ENCODE results near the gene ATXN1. TPM values are rescaled to one million over a fixed set of nuclear protein-coding genes. Genes with fewer than 3 reads are reported as not detected.
A peak's percentile ranks its signal among the peaks of the same experiment; 100 is the strongest.

Gene ATXN1
- total RNA-seq, 2 experiments from 2014 or later = 27.8 to 32.8 TPM

GRCh38 chr6:16488813-16489212 lies 272.4 kb downstream of the ATXN1 start:
- Mint-ChIP-seq H3K27ac (peak overlapping the region; percentile 85), H3K27me3 (no peaks in the 10 kb centered on the region), H3K4me3 (no peak overlapping the region), H3K36me3 (peaks cover 32% of the 10 kb centered on the region), H3K9me3 (no peaks in the 10 kb centered on the region), H3K4me1 (peaks cover 77% of the 10 kb centered on the region)
- DNase-seq = no peak

GRCh38 chr6:16487996-16488674 lies 273.1 kb downstream of the ATXN1 start:
- H3K4me3 Mint-ChIP-seq = no peak overlapping the region
- DNase-seq = no peak
- H3K27me3 Mint-ChIP-seq = no peaks in the 10 kb centered on the region
- no peaks in the 10 kb centered on the region for H3K9me3 Mint-ChIP-seq
- H3K36me3 Mint-ChIP-seq = peaks cover 39% of the 10 kb centered on the region
- H3K27ac Mint-ChIP-seq = peak overlapping the region; percentile 85
- peaks cover 80% of the 10 kb centered on the region for H3K4me1 Mint-ChIP-seq

DNA sequence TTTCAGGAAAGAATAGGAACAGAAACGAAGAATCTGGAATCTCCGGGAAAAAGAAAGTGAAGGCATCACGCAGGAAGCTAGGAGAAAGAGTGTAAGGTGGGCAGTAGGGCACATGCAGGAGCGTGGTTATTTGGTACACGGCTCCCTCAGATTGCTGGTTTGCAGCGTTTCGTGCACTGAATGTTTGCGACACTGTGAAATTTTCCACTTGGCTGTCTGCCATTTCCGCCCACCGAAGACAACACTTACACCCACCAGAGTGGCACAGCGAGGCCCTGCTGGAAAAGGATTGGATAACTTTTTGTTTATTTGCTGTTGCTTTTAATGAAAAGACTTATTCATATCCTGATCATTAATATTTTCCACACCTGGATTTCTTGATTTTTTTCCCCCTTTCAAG lies 274.6 kb downstream of the ATXN1 start:
- H3K9me3 Mint-ChIP-seq = no peaks in the 10 kb centered on the region
- H3K27ac Mint-ChIP-seq = peak overlapping the region; percentile 85
- H3K27me3 Mint-ChIP-seq = no peaks in the 10 kb centered on the region
- peak overlapping the region; percentile 54 for H3K4me3 Mint-ChIP-seq
- H3K4me1 Mint-ChIP-seq = peaks cover 87% of the 10 kb centered on the region
- H3K36me3 Mint-ChIP-seq = peaks cover 42% of the 10 kb centered on the region
- DNase-seq = peak; percentile 55

DNA sequence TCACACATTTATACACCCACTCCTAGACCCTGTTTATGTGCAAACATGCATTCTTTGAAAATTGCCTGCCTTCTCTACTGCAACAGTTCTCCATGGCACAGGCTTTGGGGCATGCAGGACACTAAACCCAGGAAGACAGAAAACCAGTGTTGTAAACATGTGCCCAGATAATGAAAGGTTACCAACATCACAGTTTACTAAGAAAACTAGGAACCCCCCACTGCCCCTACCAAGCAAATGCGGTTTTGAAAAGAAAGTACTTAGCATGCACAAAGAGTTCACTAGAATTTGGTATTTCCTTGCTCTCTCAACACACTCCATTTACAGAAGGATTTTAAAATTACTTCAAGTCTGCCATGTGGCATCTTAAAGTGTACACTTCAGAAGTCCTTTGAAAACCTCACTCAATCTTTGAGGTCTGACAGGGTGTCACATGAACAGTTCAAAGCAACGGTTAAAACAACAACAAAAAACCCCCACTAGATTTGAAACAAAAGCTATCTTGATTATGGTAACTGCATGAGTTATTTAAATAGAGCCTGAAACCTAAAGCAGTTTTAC lies 277.9 kb downstream of the ATXN1 start:
- H3K4me1 Mint-ChIP-seq = peaks cover 80% of the 10 kb centered on the region
- H3K4me3 Mint-ChIP-seq = peak overlapping the region; percentile 57
- DNase-seq = no peak
- peak overlapping the region; percentile 93 for H3K27ac Mint-ChIP-seq
- no peaks in the 10 kb centered on the region for H3K9me3 Mint-ChIP-seq
- no peaks in the 10 kb centered on the region for H3K27me3 Mint-ChIP-seq
- H3K36me3 Mint-ChIP-seq = peaks cover 58% of the 10 kb centered on the region

DNA sequence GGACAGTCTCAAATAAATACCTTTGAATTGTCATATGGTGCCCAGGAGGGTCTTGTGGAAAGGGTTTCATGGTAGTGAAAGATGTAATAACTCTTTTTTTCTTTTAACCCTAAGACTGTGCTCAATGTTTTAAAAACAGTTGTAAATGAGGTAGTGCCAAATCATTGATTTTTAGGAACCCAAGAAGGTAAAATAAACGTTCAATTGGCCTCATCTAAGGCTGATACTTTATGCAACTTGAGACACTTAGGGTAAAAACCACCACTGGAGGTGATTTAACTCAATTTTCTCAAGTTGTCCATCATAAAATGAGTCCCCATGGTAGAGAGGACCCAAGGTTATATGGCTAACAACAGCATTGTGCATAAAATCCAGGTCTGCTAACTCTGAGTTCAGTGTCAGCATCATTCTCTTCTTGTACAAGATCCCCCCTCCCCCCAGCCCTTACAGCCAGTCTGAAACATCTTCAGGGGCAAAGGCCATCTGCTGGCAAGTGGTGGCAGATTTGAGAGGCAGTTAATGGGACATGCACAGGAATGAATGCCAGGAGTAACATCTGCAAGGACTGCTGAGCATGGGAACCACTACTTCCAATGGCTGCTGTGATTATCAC lies 278.5 kb downstream of the ATXN1 start:
- Mint-ChIP-seq H3K9me3 (no peaks in the 10 kb centered on the region), H3K27ac (peak overlapping the region; percentile 93), H3K4me3 (no peak overlapping the region), H3K4me1 (peaks cover 77% of the 10 kb centered on the region), H3K27me3 (no peaks in the 10 kb centered on the region), H3K36me3 (peaks cover 61% of the 10 kb centered on the region)
- DNase-seq = no peak

DNA sequence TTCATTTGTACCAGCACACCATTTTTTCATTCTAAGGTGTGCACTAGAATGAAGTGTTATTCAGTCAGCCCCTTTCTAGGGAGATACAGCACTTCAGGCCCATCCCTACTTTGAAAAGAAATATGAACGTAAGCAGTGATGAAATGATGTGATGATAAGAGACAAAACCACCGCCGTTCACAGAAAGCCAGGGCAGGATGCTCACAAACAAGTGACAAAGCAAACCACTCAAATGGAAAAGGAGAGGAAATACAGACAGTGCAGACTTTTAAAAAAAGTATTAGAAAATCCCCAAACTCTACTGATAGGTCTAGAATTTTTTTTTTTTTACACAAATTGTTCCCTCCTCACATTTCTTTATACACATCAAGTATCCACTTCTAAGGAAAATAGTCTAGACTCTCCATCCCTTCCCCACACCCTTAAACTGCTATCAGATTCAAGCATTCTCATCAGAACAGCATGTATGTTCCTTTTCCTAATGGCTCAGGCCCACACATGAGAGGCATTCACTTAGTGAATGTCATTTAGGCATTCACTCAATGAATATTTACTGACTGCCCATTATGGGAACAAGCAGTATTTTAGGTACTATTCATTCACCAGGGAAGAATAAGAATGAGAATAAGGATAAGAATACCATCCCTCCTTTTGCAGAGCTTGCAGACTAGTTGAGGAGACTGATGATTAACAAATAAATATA lies 279.4 kb downstream of the ATXN1 start:
- Mint-ChIP-seq H3K9me3 (no peaks in the 10 kb centered on the region), H3K4me1 (peaks cover 76% of the 10 kb centered on the region), H3K36me3 (peaks cover 69% of the 10 kb centered on the region), H3K27me3 (no peaks in the 10 kb centered on the region), H3K27ac (peak overlapping the region; percentile 93), H3K4me3 (peak overlapping the region; percentile 43)
- DNase-seq = peak; percentile 48

GRCh38 chr6:16480763-16481560 lies 280.3 kb downstream of the ATXN1 start:
- Mint-ChIP-seq H3K27me3 (no peaks in the 10 kb centered on the region), H3K9me3 (no peaks in the 10 kb centered on the region), H3K4me1 (peaks cover 74% of the 10 kb centered on the region), H3K4me3 (peak overlapping the region; percentile 43), H3K36me3 (peaks cover 67% of the 10 kb centered on the region), H3K27ac (peak overlapping the region; percentile 93)
- DNase-seq = no peak

- H3K36me3 Mint-ChIP-seq = peaks cover 56% of the 10 kb centered on the region
- H3K4me1 Mint-ChIP-seq = peaks cover 72% of the 10 kb centered on the region
- H3K4me3 Mint-ChIP-seq = no peak overlapping the region
- H3K27me3 Mint-ChIP-seq = no peaks in the 10 kb centered on the region
- DNase-seq = no peak
- peak overlapping the region; percentile 52 for H3K27ac Mint-ChIP-seq
- peaks cover 5% of the 10 kb centered on the region for H3K9me3 Mint-ChIP-seq
Observed at GRCh38 chr6:16477367-16478149, 283.7 kb downstream of the ATXN1 start.

DNA sequence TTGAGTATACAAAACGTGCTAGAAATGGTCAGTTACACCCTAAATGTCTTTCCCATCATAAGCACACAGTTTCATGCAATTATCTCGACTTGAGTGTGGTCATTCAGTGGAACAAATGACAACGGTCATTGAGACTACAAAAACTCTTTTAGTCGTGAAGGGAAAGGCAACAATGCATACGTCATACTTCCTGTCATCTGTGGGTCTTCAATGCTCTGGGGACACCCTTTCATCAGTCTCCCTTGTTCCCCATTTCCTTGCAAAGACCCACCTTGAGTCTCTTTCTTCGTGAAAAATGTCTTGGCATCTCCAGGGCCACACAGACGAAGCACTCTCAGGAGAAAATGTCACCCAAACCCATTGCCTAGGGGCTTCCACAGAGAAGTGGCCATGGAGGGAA lies 284.4 kb downstream of the ATXN1 start:
- no peaks in the 10 kb centered on the region for H3K27me3 Mint-ChIP-seq
- DNase-seq = no peak
- peaks cover 71% of the 10 kb centered on the region for H3K4me1 Mint-ChIP-seq
- peaks cover 5% of the 10 kb centered on the region for H3K9me3 Mint-ChIP-seq
- peaks cover 56% of the 10 kb centered on the region for H3K36me3 Mint-ChIP-seq
- H3K4me3 Mint-ChIP-seq = no peak overlapping the region
- H3K27ac Mint-ChIP-seq = peak overlapping the region; percentile 52

GRCh38 chr6:16475494-16475781 lies 285.8 kb downstream of the ATXN1 start:
- H3K27ac Mint-ChIP-seq = peak overlapping the region; percentile 76
- H3K36me3 Mint-ChIP-seq = peaks cover 49% of the 10 kb centered on the region
- no peak overlapping the region for H3K4me3 Mint-ChIP-seq
- H3K27me3 Mint-ChIP-seq = no peaks in the 10 kb centered on the region
- peaks cover 5% of the 10 kb centered on the region for H3K9me3 Mint-ChIP-seq
- H3K4me1 Mint-ChIP-seq = peaks cover 68% of the 10 kb centered on the region
- DNase-seq = no peak

DNA sequence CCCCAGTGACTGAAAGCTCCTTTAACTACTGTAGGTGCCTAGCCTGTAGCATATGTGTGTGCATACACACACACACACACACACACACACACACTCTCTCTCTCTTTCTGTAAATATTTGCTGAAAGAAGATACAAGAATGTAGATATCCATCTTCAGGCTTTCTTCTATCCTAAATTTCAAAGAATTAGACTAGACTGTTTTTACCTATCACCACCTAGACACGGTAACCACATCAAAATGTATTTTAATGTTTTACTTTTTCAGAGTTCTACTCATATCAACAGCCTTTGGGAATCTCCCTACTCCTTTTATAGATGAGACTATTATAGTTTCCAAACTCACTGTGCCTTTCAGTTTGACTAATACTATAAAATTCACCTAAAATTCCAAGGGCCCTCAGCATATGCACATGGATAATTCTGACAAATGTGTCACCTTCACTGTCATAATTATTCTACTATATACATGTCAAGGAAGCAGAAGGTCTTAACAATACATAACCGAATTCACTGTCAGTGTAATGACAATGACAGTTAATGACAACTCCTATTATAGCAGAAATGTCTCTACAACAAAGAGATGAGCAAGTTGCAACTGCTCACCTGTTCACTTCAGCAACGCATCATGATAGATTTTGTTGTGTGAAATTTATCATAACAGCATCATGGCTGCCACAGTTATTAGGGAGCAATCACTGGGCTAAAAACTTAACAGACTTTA lies 286.3 kb downstream of the ATXN1 start:
- Mint-ChIP-seq H3K36me3 (peaks cover 45% of the 10 kb centered on the region), H3K27me3 (no peaks in the 10 kb centered on the region), H3K9me3 (peaks cover 5% of the 10 kb centered on the region), H3K4me3 (peak overlapping the region; percentile 25), H3K27ac (peak overlapping the region; percentile 76), H3K4me1 (peaks cover 67% of the 10 kb centered on the region)
- no peak for DNase-seq

DNA sequence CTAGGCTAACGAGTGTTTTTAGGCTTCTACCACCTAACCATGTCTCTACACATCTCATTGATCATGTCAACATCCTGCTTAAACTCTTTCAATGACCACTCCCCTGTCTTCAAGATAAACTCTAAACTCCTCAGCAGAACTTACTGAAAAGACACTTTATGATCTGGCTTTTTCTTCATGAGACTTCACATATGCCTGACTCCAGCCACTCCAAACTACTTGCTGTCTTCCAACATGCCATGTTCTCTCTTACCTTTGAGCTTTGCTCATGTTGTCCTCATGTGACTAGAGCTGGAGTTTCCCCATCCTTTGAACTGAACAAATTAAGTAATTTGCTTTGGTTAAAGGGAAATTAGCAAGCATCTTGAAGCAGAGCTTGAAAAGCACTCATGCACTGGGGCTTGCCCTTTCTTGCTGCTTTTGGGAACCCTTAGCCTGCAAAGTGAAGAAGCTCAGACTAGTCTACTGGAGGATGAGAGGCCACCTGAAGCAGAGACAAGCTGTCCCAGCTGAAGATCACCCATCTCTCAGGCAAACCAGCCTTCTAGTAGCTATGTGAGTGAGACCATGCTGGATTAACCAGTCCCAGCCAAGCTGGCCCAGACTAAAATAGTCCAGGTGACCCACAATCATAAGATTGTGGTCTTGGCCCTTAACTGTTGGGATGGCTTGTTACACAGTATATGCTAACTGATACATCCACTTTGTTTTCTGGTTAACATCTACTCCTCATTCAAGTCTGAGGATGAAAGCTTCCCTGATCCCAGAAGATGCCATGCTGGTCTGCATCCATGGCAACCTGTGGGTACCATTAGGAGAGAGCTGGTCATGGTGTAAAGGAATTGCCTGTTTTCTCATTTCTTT lies 287.1 kb downstream of the ATXN1 start:
- Mint-ChIP-seq H3K9me3 (peaks cover 5% of the 10 kb centered on the region), H3K4me3 (peak overlapping the region; percentile 25), H3K27me3 (no peaks in the 10 kb centered on the region), H3K4me1 (peaks cover 67% of the 10 kb centered on the region), H3K27ac (peak overlapping the region; percentile 76), H3K36me3 (peaks cover 45% of the 10 kb centered on the region)
- no peak for DNase-seq

Data from activated naive CD8-positive, alpha-beta T cell treated with anti-CD3 and anti-CD28 coated beads for 36 hours (primary cell).